ENCODE results near the gene SLC9A8. TPM values are rescaled to one million over a fixed set of nuclear protein-coding genes. Genes with fewer than 3 reads are reported as not detected.

SLC9A8 gene
- total RNA-seq, 4 donors from 2014 or later: 12.4 to 20.4 (median 15.1) TPM

- TF ChIP-seq POLR2A (IDR thresholded peaks at IDR 0.05): no peak
- no peak for TF ChIP-seq CTCF (IDR thresholded peaks at IDR 0.05 in 4 of 5, conservative IDR thresholded peaks at IDR 0.05 in 1 of 5)
- intact Hi-C loops (cut with DNase I; ENCODE audit: low total_unique reads) (no loop called here), in situ Hi-C loops (cut with MboI; ENCODE audit: low sequenced_read_pairs in 4 of 4) (loop anchor here in 1 of 4 donors (25.0 kb wide), 1 partner anchor 529 kb away; no protein-coding TSS in a partner anchor)
- H3K9me3 ChIP-seq: no peaks in the 10 kb centered on the region
- no peak for ATAC-seq
- H3K36me3 ChIP-seq: peaks cover 0 to 59% of the 10 kb centered on the region in 2 donors
- no peaks in the 10 kb centered on the region for H3K27me3 ChIP-seq
- H3K27ac ChIP-seq: peak overlapping the region in 1 of 4 donors; percentile 13
- no peaks in the 10 kb centered on the region for H3K4me1 ChIP-seq
- DNase-seq: no peak
- no peak overlapping the region for H3K4me3 ChIP-seq
Observed at GRCh38 chr20:49866051-49866450, 53.4 kb downstream of the SLC9A8 start.

- DNase-seq: no peak
- no peak overlapping the region for H3K27ac ChIP-seq
- no peak overlapping the region for H3K4me3 ChIP-seq
- H3K27me3 ChIP-seq: no peaks in the 10 kb centered on the region
- in situ Hi-C loops (cut with MboI; ENCODE audit: low sequenced_read_pairs in 4 of 4): loop anchor here in 1 of 4 donors (25.0 kb wide), 1 partner anchor 530 kb away; no protein-coding TSS in a partner anchor
- intact Hi-C loops (cut with DNase I; ENCODE audit: low total_unique reads): no loop called here
- peaks cover 7 to 8% of the 10 kb centered on the region in 2 donors for H3K4me1 ChIP-seq
- TF ChIP-seq CTCF (IDR thresholded peaks at IDR 0.05 in 4 of 5, conservative IDR thresholded peaks at IDR 0.05 in 1 of 5) (no peak), POLR2A (IDR thresholded peaks at IDR 0.05) (no peak)
- no peaks in the 10 kb centered on the region for H3K9me3 ChIP-seq
- ATAC-seq: no peak
- peaks cover 0 to 55% of the 10 kb centered on the region in 2 donors for H3K36me3 ChIP-seq
Observed at GRCh38 chr20:49867453-49868215, 55.0 kb downstream of the SLC9A8 start.

- Histone ChIP-seq H3K4me1 (peaks cover 7 to 8% of the 10 kb centered on the region in 2 donors), H3K27me3 (no peaks in the 10 kb centered on the region), H3K36me3 (peaks cover 0 to 46% of the 10 kb centered on the region in 2 donors), H3K9me3 (no peaks in the 10 kb centered on the region), H3K27ac (no peak overlapping the region), H3K4me3 (no peak overlapping the region)
- ATAC-seq (no peak), DNase-seq (no peak)
- intact Hi-C loops (cut with DNase I; ENCODE audit: low total_unique reads): no loop called here
- in situ Hi-C loops (cut with MboI; ENCODE audit: low sequenced_read_pairs in 4 of 4): loop anchor here in 1 of 4 donors (25.0 kb wide), 1 partner anchor 531 kb away; no protein-coding TSS in a partner anchor
- no peak for TF ChIP-seq POLR2A (IDR thresholded peaks at IDR 0.05)
- TF ChIP-seq CTCF (IDR thresholded peaks at IDR 0.05 in 4 of 5, conservative IDR thresholded peaks at IDR 0.05 in 1 of 5): no peak
Observed at GRCh38 chr20:49868538-49868937, 55.9 kb downstream of the SLC9A8 start.

GRCh38 chr20:49868964-49869363, 56.3 kb downstream of the SLC9A8 start:
- H3K27ac ChIP-seq: no peak overlapping the region
- ATAC-seq (no peak), DNase-seq (no peak)
- no peaks in the 10 kb centered on the region for H3K27me3 ChIP-seq
- peaks cover 0 to 42% of the 10 kb centered on the region in 2 donors for H3K36me3 ChIP-seq
- no peaks in the 10 kb centered on the region for H3K9me3 ChIP-seq
- H3K4me1 ChIP-seq: peaks cover 7 to 8% of the 10 kb centered on the region in 2 donors
- intact Hi-C loops (cut with DNase I; ENCODE audit: low total_unique reads): no loop called here
- TF ChIP-seq CTCF (IDR thresholded peaks at IDR 0.05 in 4 of 5, conservative IDR thresholded peaks at IDR 0.05 in 1 of 5): no peak
- TF ChIP-seq POLR2A (IDR thresholded peaks at IDR 0.05): no peak
- H3K4me3 ChIP-seq: no peak overlapping the region
- in situ Hi-C loops (cut with MboI; ENCODE audit: low sequenced_read_pairs in 4 of 4): loop anchor here in 1 of 4 donors (25.0 kb wide), 1 partner anchor 532 kb away; no protein-coding TSS in a partner anchor

Data from gastrocnemius medialis (tissue), 4 donors.